A172 (cell line): ENCODE data around the gene NFE2L1. TPM values are rescaled to one million over a fixed set of nuclear protein-coding genes. Genes with fewer than 3 reads are reported as not detected.
A peak's percentile ranks its signal among the peaks of the same experiment; 100 is the strongest.

ENCODE experiments used
- DNase-seq: peaks from one replicate; pipeline ENCODE4 v3.0.0-alpha.2; 2015; ENCODE audit warnings: low spot score
- total RNA-seq: library from RNA; depleted of rRNA; stranded (reverse); fragments of >200 nt; shearing (Covaris generic); gene quantifications from 2 replicates; pipeline ENCODE4 v1.2.3, GENCODE V29; 2014; rRNA removed

Gene NFE2L1
- total RNA-seq, 1 experiment from 2014 or later, result 140 TPM

GRCh38 chr17:48107137-48108055, 59.2 kb downstream of the NFE2L1 start, which contains the start of gene SNX11:
Gene SNX11, plus strand, starts transcription at chr17:48107766. Its CDS starts 4,278 bp downstream, at chr17:48112044.
- DNase-seq, result peak; percentile 79

GRCh38 chr17:48110761-48111160, 62.6 kb downstream of the NFE2L1 start:
- no peak for DNase-seq

Other genes with a start within 250 kb of the NFE2L1 start
- gene OSBPL7, start 226.6 kb upstream of the NFE2L1 start, total RNA-seq, result 8.2 and 19.1 TPM in 2 replicates
- gene MRPL10, start 216.8 kb upstream of the NFE2L1 start, total RNA-seq, result 41.9 and 58.5 TPM in 2 replicates
- gene LRRC46, start 216.7 kb upstream of the NFE2L1 start, total RNA-seq, result 0.62 and 1.6 TPM in 2 replicates
- gene SCRN2, start 207.1 kb upstream of the NFE2L1 start, total RNA-seq, result 56.8 and 65.4 TPM in 2 replicates
- 0.19 and 0.46 TPM in 2 replicates for gene SP6, start 197.2 kb upstream of the NFE2L1 start, total RNA-seq
- 1.2 and 2.5 TPM in 2 replicates for gene SP2, start 152.1 kb upstream of the NFE2L1 start, total RNA-seq
- gene PNPO, start 106.8 kb upstream of the NFE2L1 start, total RNA-seq, result 59.4 and 61.9 TPM in 2 replicates
- gene PRR15L, start 90.5 kb upstream of the NFE2L1 start, total RNA-seq, result not detected in 2 replicates
- 87.2 and 96.9 TPM in 2 replicates for gene CDK5RAP3, start 77.2 kb upstream of the NFE2L1 start, total RNA-seq
- gene COPZ2, start 10.6 kb upstream of the NFE2L1 start, total RNA-seq, result 24.1 and 40.0 TPM in 2 replicates
- gene CBX1, start 53.1 kb downstream of the NFE2L1 start, total RNA-seq, result 164 and 188 TPM in 2 replicates
- gene SNX11, start 59.4 kb downstream of the NFE2L1 start, total RNA-seq, result 15.1 and 24.8 TPM in 2 replicates